ENCODE measurements around the gene CHST15.
"Not testable (repeated sequence)": the region's sequence is repeated elsewhere in the genome, so short reads cannot be mapped to it uniquely, and the experiment has no call there.

The CHST15 gene

GRCh38 chr10:124035306-124035927 lies 58.0 kb downstream of the CHST15 start:
- no peaks in the 10 kb centered on the region for H3K36me3 ChIP-seq (ENCODE audit: insufficient read depth, low read length)
- no peaks in the 10 kb centered on the region for H3K27me3 ChIP-seq (ENCODE audit: insufficient read depth, low read length)
- no peaks in the 10 kb centered on the region for H3K79me2 ChIP-seq (ENCODE audit: control insufficient read depth, insufficient read depth, low read length, unreplicated experiment)
- H3K4me1 ChIP-seq (ENCODE audit: control insufficient read depth, insufficient read depth, low read length, unreplicated experiment): peaks cover 6% of the 10 kb centered on the region
- no peak overlapping the region for H3K27ac ChIP-seq (ENCODE audit: low read depth, low read length)
- no peak overlapping the region for H2AFZ ChIP-seq (ENCODE audit: low read length, unreplicated experiment)
- H3K4me3 ChIP-seq (ENCODE audit: low read depth, low read length): no peak overlapping the region

- H3K4me3 ChIP-seq (ENCODE audit: low read depth, low read length); H2AFZ ChIP-seq (ENCODE audit: low read length, unreplicated experiment); H3K79me2 ChIP-seq (ENCODE audit: control insufficient read depth, insufficient read depth, low read length, unreplicated experiment); H3K27ac ChIP-seq (ENCODE audit: low read depth, low read length); H3K4me1 ChIP-seq (ENCODE audit: control insufficient read depth, insufficient read depth, low read length, unreplicated experiment); H3K27me3 ChIP-seq (ENCODE audit: insufficient read depth, low read length); H3K36me3 ChIP-seq (ENCODE audit: insufficient read depth, low read length): not testable (repeated sequence)
Observed at GRCh38 chr10:124034576-124035305, 58.7 kb downstream of the CHST15 start.

- Histone ChIP-seq H2AFZ (ENCODE audit: low read length, unreplicated experiment) (no peak overlapping the region), H3K36me3 (ENCODE audit: insufficient read depth, low read length) (no peaks in the 10 kb centered on the region), H3K27ac (ENCODE audit: low read depth, low read length) (no peak overlapping the region), H3K79me2 (ENCODE audit: control insufficient read depth, insufficient read depth, low read length, unreplicated experiment) (no peaks in the 10 kb centered on the region), H3K27me3 (ENCODE audit: insufficient read depth, low read length) (no peaks in the 10 kb centered on the region), H3K4me1 (ENCODE audit: control insufficient read depth, insufficient read depth, low read length, unreplicated experiment) (peaks cover 6% of the 10 kb centered on the region), H3K4me3 (ENCODE audit: low read depth, low read length) (no peak overlapping the region)
Observed at GRCh38 chr10:124033887-124034218, 59.5 kb downstream of the CHST15 start.

GRCh38 chr10:124032971-124033886 lies 60.2 kb downstream of the CHST15 start:
- Histone ChIP-seq H3K27me3 (ENCODE audit: insufficient read depth, low read length) (no peaks in the 10 kb centered on the region), H3K27ac (ENCODE audit: low read depth, low read length) (no peak overlapping the region), H3K79me2 (ENCODE audit: control insufficient read depth, insufficient read depth, low read length, unreplicated experiment) (no peaks in the 10 kb centered on the region), H3K4me1 (ENCODE audit: control insufficient read depth, insufficient read depth, low read length, unreplicated experiment) (peaks cover 6% of the 10 kb centered on the region), H3K36me3 (ENCODE audit: insufficient read depth, low read length) (no peaks in the 10 kb centered on the region), H2AFZ (ENCODE audit: low read length, unreplicated experiment) (no peak overlapping the region), H3K4me3 (ENCODE audit: low read depth, low read length) (no peak overlapping the region)

- no peaks in the 10 kb centered on the region for H3K36me3 ChIP-seq (ENCODE audit: insufficient read depth, low read length)
- H3K27ac ChIP-seq (ENCODE audit: low read depth, low read length): no peak overlapping the region
Observed at GRCh38 chr10:124032087-124032935, 61.1 kb downstream of the CHST15 start.

GRCh38 chr10:124030492-124031110 lies 62.8 kb downstream of the CHST15 start:
- no peak overlapping the region for H3K27ac ChIP-seq (ENCODE audit: low read depth, low read length)
- H3K27me3 ChIP-seq (ENCODE audit: insufficient read depth, low read length): no peaks in the 10 kb centered on the region
- H3K36me3 ChIP-seq (ENCODE audit: insufficient read depth, low read length): no peaks in the 10 kb centered on the region
- H3K4me3 ChIP-seq (ENCODE audit: low read depth, low read length): no peak overlapping the region
- no peak overlapping the region for H2AFZ ChIP-seq (ENCODE audit: low read length, unreplicated experiment)
- H3K79me2 ChIP-seq (ENCODE audit: control insufficient read depth, insufficient read depth, low read length, unreplicated experiment): no peaks in the 10 kb centered on the region
- peaks cover 6% of the 10 kb centered on the region for H3K4me1 ChIP-seq (ENCODE audit: control insufficient read depth, insufficient read depth, low read length, unreplicated experiment)

More at GRCh38 chr10:124032087-124032935, 61.1 kb downstream of the CHST15 start:
- H3K4me3 ChIP-seq (ENCODE audit: low read depth, low read length): no peak overlapping the region
- H3K79me2 ChIP-seq (ENCODE audit: control insufficient read depth, insufficient read depth, low read length, unreplicated experiment): no peaks in the 10 kb centered on the region
- H2AFZ ChIP-seq (ENCODE audit: low read length, unreplicated experiment): no peak overlapping the region
- H3K4me1 ChIP-seq (ENCODE audit: control insufficient read depth, insufficient read depth, low read length, unreplicated experiment): peaks cover 6% of the 10 kb centered on the region
- H3K27me3 ChIP-seq (ENCODE audit: insufficient read depth, low read length): no peaks in the 10 kb centered on the region

GRCh38 chr10:124030061-124030460 lies 63.3 kb downstream of the CHST15 start:
- Histone ChIP-seq H2AFZ (ENCODE audit: low read length, unreplicated experiment) (no peak overlapping the region), H3K27me3 (ENCODE audit: insufficient read depth, low read length) (no peaks in the 10 kb centered on the region), H3K27ac (ENCODE audit: low read depth, low read length) (no peak overlapping the region), H3K79me2 (ENCODE audit: control insufficient read depth, insufficient read depth, low read length, unreplicated experiment) (no peaks in the 10 kb centered on the region), H3K36me3 (ENCODE audit: insufficient read depth, low read length) (no peaks in the 10 kb centered on the region), H3K4me3 (ENCODE audit: low read depth, low read length) (no peak overlapping the region), H3K4me1 (ENCODE audit: control insufficient read depth, insufficient read depth, low read length, unreplicated experiment) (peaks cover 10% of the 10 kb centered on the region)

- H3K36me3 ChIP-seq (ENCODE audit: insufficient read depth, low read length): no peaks in the 10 kb centered on the region
Observed at GRCh38 chr10:124029559-124029958, 63.8 kb downstream of the CHST15 start.

GRCh38 chr10:124028700-124029480 lies 64.5 kb downstream of the CHST15 start:
- Histone ChIP-seq H3K79me2 (ENCODE audit: control insufficient read depth, insufficient read depth, low read length, unreplicated experiment) (no peaks in the 10 kb centered on the region), H3K27ac (ENCODE audit: low read depth, low read length) (no peak overlapping the region), H3K4me1 (ENCODE audit: control insufficient read depth, insufficient read depth, low read length, unreplicated experiment) (peaks cover 11% of the 10 kb centered on the region), H3K27me3 (ENCODE audit: insufficient read depth, low read length) (no peaks in the 10 kb centered on the region), H3K36me3 (ENCODE audit: insufficient read depth, low read length) (no peaks in the 10 kb centered on the region), H2AFZ (ENCODE audit: low read length, unreplicated experiment) (no peak overlapping the region), H3K4me3 (ENCODE audit: low read depth, low read length) (no peak overlapping the region)

More at GRCh38 chr10:124029559-124029958, 63.8 kb downstream of the CHST15 start:
- no peak overlapping the region for H3K27ac ChIP-seq (ENCODE audit: low read depth, low read length)
- H3K4me1 ChIP-seq (ENCODE audit: control insufficient read depth, insufficient read depth, low read length, unreplicated experiment): peaks cover 11% of the 10 kb centered on the region
- no peak overlapping the region for H3K4me3 ChIP-seq (ENCODE audit: low read depth, low read length)
- no peaks in the 10 kb centered on the region for H3K27me3 ChIP-seq (ENCODE audit: insufficient read depth, low read length)
- H2AFZ ChIP-seq (ENCODE audit: low read length, unreplicated experiment): no peak overlapping the region
- H3K79me2 ChIP-seq (ENCODE audit: control insufficient read depth, insufficient read depth, low read length, unreplicated experiment): no peaks in the 10 kb centered on the region
